Skin epidermis (tissue), 12 donors: ENCODE results near the gene CDC42EP3.

Source experiments
- H3K27ac ChIP-seq, 21 experiments: fragments of 200-600 bp; sonication (generic) in 11 of 21; one replicate each; pipeline ENCODE4 v1.5.0; 2020; ENCODE audit warnings: mild to moderate bottlenecking in 3 of 21, inconsistent platforms in 2 of 21, moderate library complexity in 2 of 21
- H3K4me3 ChIP-seq, 7 experiments: fragments of 200-600 bp; sonication (generic) in 2 of 7; one replicate each; pipeline ENCODE4 v1.5.0; 2020; ENCODE audit warnings: inconsistent platforms in 2 of 7, mild to moderate bottlenecking in 2 of 7, moderate library complexity in 1 of 7

The CDC42EP3 gene

GRCh38 chr2:37641582-37642171 lies 29.8 kb downstream of the CDC42EP3 start:
- no peak overlapping the region for H3K4me3 ChIP-seq
- H3K27ac ChIP-seq, result peak overlapping the region in 2 of 21 experiments; percentile 2 to 43

GRCh38 chr2:37639631-37640030 lies 31.8 kb downstream of the CDC42EP3 start:
- no peak overlapping the region for H3K4me3 ChIP-seq
- H3K27ac ChIP-seq, result peak overlapping the region in 1 of 21 experiments; percentile 4

GRCh38 chr2:37638973-37639372 lies 32.5 kb downstream of the CDC42EP3 start:
- no peak overlapping the region for H3K4me3 ChIP-seq
- H3K27ac ChIP-seq, result peak overlapping the region in 1 of 21 experiments; percentile 4

GRCh38 chr2:37637985-37638384 lies 33.5 kb downstream of the CDC42EP3 start:
- peak overlapping the region in 1 of 21 experiments; percentile 18 for H3K27ac ChIP-seq
- no peak overlapping the region for H3K4me3 ChIP-seq

GRCh38 chr2:37637190-37637860 lies 34.1 kb downstream of the CDC42EP3 start:
- Histone ChIP-seq H3K4me3 (no peak overlapping the region), H3K27ac (peak overlapping the region in 9 of 21 experiments; percentile 4 to 82 (median 57))

GRCh38 chr2:37636381-37637066 lies 34.9 kb downstream of the CDC42EP3 start:
- Histone ChIP-seq H3K4me3 (no peak overlapping the region), H3K27ac (peak overlapping the region in 16 of 21 experiments; percentile 4 to 82 (median 54))

GRCh38 chr2:37635504-37636380 lies 35.7 kb downstream of the CDC42EP3 start:
- peak overlapping the region in 16 of 21 experiments; percentile 6 to 82 (median 63) for H3K27ac ChIP-seq

GRCh38 chr2:37634914-37635503 lies 36.4 kb downstream of the CDC42EP3 start:
- Histone ChIP-seq H3K27ac (peak overlapping the region in 14 of 21 experiments; percentile 6 to 82 (median 68)), H3K4me3 (no peak overlapping the region)

More at GRCh38 chr2:37635504-37636380, 35.7 kb downstream of the CDC42EP3 start:
- H3K4me3 ChIP-seq, result no peak overlapping the region

- no peak overlapping the region for H3K4me3 ChIP-seq
- peak overlapping the region in 1 of 21 experiments; percentile 37 for H3K27ac ChIP-seq
Observed at GRCh38 chr2:37633845-37634244, 37.6 kb downstream of the CDC42EP3 start.

GRCh38 chr2:37633234-37633633 lies 38.2 kb downstream of the CDC42EP3 start:
- peak overlapping the region in 1 of 21 experiments; percentile 37 for H3K27ac ChIP-seq
- H3K4me3 ChIP-seq, result no peak overlapping the region

- H3K27ac ChIP-seq, result no peak overlapping the region
- no peak overlapping the region for H3K4me3 ChIP-seq
Observed at GRCh38 chr2:37632310-37632709, 39.1 kb downstream of the CDC42EP3 start.

- Histone ChIP-seq H3K4me3 (no peak overlapping the region), H3K27ac (no peak overlapping the region)
Observed at GRCh38 chr2:37631698-37632097, 39.7 kb downstream of the CDC42EP3 start.

- Histone ChIP-seq H3K4me3 (no peak overlapping the region), H3K27ac (no peak overlapping the region)
Observed at GRCh38 chr2:37631292-37631691, 40.1 kb downstream of the CDC42EP3 start.

GRCh38 chr2:37630776-37631175 lies 40.7 kb downstream of the CDC42EP3 start:
- Histone ChIP-seq H3K27ac (no peak overlapping the region), H3K4me3 (no peak overlapping the region)

GRCh38 chr2:37630301-37630700 lies 41.1 kb downstream of the CDC42EP3 start:
- Histone ChIP-seq H3K27ac (no peak overlapping the region), H3K4me3 (no peak overlapping the region)

GRCh38 chr2:37629529-37629928 lies 41.9 kb downstream of the CDC42EP3 start:
- no peak overlapping the region for H3K4me3 ChIP-seq
- no peak overlapping the region for H3K27ac ChIP-seq

GRCh38 chr2:37627710-37628109 lies 43.7 kb downstream of the CDC42EP3 start:
- H3K4me3 ChIP-seq, result no peak overlapping the region
- H3K27ac ChIP-seq, result no peak overlapping the region

GRCh38 chr2:37625796-37626571 lies 45.5 kb downstream of the CDC42EP3 start:
- Histone ChIP-seq H3K4me3 (no peak overlapping the region), H3K27ac (peak overlapping the region in 15 of 21 experiments; percentile 4 to 87 (median 66))

- H3K27ac ChIP-seq, result peak overlapping the region in 16 of 21 experiments; percentile 1 to 87 (median 56)
- H3K4me3 ChIP-seq, result no peak overlapping the region
Observed at GRCh38 chr2:37625156-37625555, 46.3 kb downstream of the CDC42EP3 start.
